ENCODE results near the gene GPR78.

Gene GPR78

DNA sequence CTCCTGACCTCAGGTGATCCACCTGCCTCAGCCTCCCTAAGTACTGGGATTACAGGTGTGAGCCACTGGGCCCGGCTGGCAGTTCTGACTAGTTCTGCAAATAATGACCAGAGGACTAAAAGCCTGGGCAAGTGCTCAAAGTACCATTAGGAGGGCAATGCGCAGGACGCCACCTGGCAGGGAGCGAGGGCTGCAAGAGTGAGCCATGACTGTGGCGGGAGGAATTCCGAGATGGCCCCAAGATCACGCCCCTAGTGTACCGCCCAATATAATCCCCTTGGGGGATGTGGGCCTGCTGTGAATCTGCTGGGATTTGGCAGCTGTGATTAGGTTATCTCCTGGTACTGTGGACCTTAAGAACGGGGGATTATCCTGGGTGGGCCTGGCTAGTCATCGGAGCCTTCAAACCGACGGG lies 26.2 kb upstream of the GPR78 start:
- no peaks in the 10 kb centered on the region for H3K4me1 ChIP-seq (ENCODE audit: low read depth, poor library complexity, severe bottlenecking)
- no peak overlapping the region for H3K27ac ChIP-seq
- H4K20me1 ChIP-seq (ENCODE audit: insufficient read depth): no peaks in the 10 kb centered on the region

DNA sequence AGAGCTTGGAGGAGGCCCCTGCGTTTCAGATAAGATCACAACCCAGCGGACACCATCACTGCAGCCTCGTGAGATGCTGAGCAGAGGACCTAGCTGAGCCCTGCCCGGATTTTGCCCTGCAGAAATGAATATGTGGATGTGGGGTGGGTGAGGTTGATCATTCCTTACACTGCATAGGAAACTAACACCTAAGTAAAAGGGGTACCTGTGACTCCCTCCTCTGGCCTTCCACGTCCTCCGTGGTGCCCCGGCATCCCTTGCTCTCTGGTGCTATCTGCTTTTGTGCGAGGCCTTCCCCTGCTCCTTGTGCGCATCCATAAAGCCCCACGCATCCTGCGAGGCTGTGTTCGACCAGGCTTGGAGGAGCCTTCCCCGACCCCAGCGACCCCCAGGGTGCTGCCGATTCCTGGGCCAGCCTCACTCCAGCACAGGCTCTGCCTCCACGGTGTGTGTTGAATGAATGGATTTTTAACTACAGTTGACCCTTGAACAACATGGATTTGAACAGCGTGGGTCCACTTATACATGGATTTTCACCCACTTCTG lies 25.6 kb upstream of the GPR78 start:
- Histone ChIP-seq H3K4me2 (no peak overlapping the region), H3K27me3 (ENCODE audit: insufficient read depth, low read depth) (no peaks in the 10 kb centered on the region), H3K27ac (no peak overlapping the region), H4K20me1 (ENCODE audit: insufficient read depth) (no peaks in the 10 kb centered on the region), H3K9ac (no peak overlapping the region), H3K4me1 (ENCODE audit: low read depth, poor library complexity, severe bottlenecking) (no peaks in the 10 kb centered on the region), H3K79me2 (ENCODE audit: insufficient read depth, low read depth) (no peaks in the 10 kb centered on the region), H3K36me3 (ENCODE audit: insufficient read depth) (no peaks in the 10 kb centered on the region), H2AFZ (ENCODE audit: low read depth) (no peak overlapping the region), H3K4me3 (IDR thresholded peaks at IDR 0.05; ENCODE audit: insufficient read depth, low read depth, low read length) (no peak overlapping the region)
- TF ChIP-seq, protein P1, sequence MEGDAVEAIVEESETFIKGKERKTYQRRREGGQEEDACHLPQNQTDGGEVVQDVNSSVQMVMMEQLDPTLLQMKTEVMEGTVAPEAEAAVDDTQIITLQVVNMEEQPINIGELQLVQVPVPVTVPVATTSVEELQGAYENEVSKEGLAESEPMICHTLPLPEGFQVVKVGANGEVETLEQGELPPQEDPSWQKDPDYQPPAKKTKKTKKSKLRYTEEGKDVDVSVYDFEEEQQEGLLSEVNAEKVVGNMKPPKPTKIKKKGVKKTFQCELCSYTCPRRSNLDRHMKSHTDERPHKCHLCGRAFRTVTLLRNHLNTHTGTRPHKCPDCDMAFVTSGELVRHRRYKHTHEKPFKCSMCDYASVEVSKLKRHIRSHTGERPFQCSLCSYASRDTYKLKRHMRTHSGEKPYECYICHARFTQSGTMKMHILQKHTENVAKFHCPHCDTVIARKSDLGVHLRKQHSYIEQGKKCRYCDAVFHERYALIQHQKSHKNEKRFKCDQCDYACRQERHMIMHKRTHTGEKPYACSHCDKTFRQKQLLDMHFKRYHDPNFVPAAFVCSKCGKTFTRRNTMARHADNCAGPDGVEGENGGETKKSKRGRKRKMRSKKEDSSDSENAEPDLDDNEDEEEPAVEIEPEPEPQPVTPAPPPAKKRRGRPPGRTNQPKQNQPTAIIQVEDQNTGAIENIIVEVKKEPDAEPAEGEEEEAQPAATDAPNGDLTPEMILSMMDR (conservative IDR thresholded peaks at IDR 0.05; ENCODE audit: low read depth, low read length): no peak

More for the DNA sequence above, 26.2 kb upstream of the GPR78 start:
- Histone ChIP-seq H3K4me2 (no peak overlapping the region), H3K79me2 (ENCODE audit: insufficient read depth, low read depth) (no peaks in the 10 kb centered on the region), H3K36me3 (ENCODE audit: insufficient read depth) (no peaks in the 10 kb centered on the region), H3K9ac (no peak overlapping the region), H3K27me3 (ENCODE audit: insufficient read depth, low read depth) (no peaks in the 10 kb centered on the region), H3K4me3 (IDR thresholded peaks at IDR 0.05; ENCODE audit: insufficient read depth, low read depth, low read length) (no peak overlapping the region), H2AFZ (ENCODE audit: low read depth) (no peak overlapping the region)
- TF ChIP-seq, protein P1 (conservative IDR thresholded peaks at IDR 0.05; ENCODE audit: low read depth, low read length): no peak

DNA sequence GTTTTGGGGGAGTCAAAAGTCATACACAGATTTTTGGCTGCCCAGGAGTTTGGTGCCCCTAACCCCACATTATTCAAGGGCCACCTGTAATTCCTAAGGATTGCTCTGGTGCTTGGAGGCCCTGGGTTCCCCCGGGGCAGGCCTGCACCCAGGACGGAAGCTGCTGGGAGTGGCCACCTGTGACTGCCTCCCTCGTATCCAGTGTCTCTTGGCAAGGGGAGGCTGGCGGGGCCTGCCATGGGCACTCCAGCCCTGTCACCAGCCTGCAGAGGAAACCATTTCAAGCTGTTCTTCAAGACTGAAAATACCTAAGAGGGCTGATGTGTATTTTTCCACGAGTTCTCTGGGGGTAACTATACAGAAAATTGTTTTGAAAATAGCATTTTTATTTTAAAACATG lies 24.5 kb upstream of the GPR78 start:
- Histone ChIP-seq H3K27me3 (ENCODE audit: insufficient read depth, low read depth) (no peaks in the 10 kb centered on the region), H4K20me1 (ENCODE audit: insufficient read depth) (no peaks in the 10 kb centered on the region), H3K36me3 (ENCODE audit: insufficient read depth) (no peaks in the 10 kb centered on the region), H3K79me2 (ENCODE audit: insufficient read depth, low read depth) (no peaks in the 10 kb centered on the region), H2AFZ (ENCODE audit: low read depth) (no peak overlapping the region), H3K27ac (no peak overlapping the region), H3K4me3 (IDR thresholded peaks at IDR 0.05; ENCODE audit: insufficient read depth, low read depth, low read length) (no peak overlapping the region), H3K4me1 (ENCODE audit: low read depth, poor library complexity, severe bottlenecking) (no peaks in the 10 kb centered on the region), H3K4me2 (no peak overlapping the region), H3K9ac (no peak overlapping the region)
- TF ChIP-seq, protein P1 (conservative IDR thresholded peaks at IDR 0.05; ENCODE audit: low read depth, low read length): no peak

DNA sequence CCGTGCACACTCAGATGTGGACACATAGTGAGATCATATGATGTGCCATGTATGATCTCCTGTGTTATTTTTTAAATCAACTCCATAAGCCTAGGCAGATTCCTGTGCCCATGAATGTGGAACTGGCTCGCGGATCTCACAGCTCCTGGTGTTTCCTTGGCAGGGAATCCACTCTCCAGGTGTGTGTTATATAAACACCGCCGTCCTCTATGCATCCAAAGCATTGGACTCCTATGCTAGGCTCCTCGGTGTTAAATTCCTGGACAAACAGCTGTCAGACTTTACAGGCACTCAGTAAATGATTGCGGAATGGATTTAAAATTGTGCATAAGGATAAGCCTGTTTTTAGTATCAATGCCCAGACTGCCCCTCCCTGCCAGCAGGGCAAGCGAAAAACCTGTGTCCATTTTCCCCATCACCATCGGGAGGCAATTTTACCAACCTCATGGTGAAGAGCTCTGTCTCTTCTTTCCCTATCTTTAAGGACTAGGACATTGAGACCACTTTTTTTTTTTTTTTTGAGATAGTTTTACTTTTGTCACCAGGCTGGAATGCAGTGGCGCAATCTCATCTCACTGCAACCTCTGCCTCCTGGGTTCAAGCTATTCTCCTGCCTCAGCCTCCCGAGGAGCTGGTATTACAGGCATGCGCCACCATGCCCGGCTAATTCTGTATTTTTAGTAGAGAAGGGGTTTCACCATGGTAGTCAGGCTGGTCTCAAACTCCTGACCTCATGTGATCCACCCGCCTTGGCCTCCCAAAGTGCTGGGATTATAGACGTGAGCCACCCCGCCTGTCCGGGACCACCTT lies 23.6 kb upstream of the GPR78 start:
- no peaks in the 10 kb centered on the region for H3K4me1 ChIP-seq (ENCODE audit: low read depth, poor library complexity, severe bottlenecking)
- H3K4me2 ChIP-seq: no peak overlapping the region
- H3K27ac ChIP-seq: no peak overlapping the region
- H2AFZ ChIP-seq (ENCODE audit: low read depth): no peak overlapping the region
- no peaks in the 10 kb centered on the region for H4K20me1 ChIP-seq (ENCODE audit: insufficient read depth)
- no peaks in the 10 kb centered on the region for H3K27me3 ChIP-seq (ENCODE audit: insufficient read depth, low read depth)
- H3K36me3 ChIP-seq (ENCODE audit: insufficient read depth): no peaks in the 10 kb centered on the region
- TF ChIP-seq, protein P1 (conservative IDR thresholded peaks at IDR 0.05; ENCODE audit: low read depth, low read length): no peak
- no peak overlapping the region for H3K4me3 ChIP-seq (IDR thresholded peaks at IDR 0.05; ENCODE audit: insufficient read depth, low read depth, low read length)
- no peak overlapping the region for H3K9ac ChIP-seq
- no peaks in the 10 kb centered on the region for H3K79me2 ChIP-seq (ENCODE audit: insufficient read depth, low read depth)
